NCI-H1930 (cell line): ENCODE data around the gene OR6B2.

ENCODE experiments used
- DNase-seq, 2 experiments: peaks; one replicate each; lab custom pipeline; 2025; lab: John Stamatoyannopoulos, UW

The OR6B2 gene

DNA sequence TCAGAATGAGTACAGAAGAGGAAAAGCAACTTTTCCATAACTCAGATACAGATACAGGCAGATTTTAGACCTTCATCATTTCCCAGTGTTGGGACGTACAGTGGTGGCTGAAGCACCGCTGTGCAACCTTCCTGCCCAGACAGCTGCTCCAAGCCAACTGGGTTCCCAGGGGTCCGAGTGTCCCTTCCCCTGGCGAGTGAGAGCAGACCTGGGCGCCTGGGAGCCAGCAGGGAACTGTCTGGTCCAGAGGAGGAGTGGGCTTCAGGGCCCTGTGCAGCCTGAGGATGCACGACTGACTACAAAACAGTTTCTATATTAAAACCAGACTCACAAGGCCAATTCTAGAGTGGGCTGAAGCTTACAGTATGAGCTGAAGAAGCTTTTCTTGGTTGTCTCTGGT, 11.1 kb upstream of the OR6B2 start:
- DNase-seq = no peak

DNA sequence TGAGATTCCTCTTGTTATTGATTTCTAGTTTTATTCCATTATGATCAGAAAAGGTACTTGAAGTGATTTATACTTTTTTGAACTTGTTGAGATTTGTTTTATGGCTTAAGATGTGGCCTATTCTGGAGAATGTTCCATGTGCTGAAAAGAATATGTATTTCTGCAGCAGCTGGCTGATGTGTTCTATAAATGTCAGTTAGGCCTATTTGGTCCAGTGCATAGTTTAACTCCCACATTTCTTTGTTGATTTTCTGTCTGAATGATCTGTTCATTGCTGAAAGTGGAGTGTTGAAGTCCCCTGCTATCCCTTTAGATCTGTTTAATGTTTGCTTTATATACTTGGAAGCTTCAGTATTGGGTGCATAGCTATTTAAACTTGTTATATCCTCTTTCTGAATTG, 7.1 kb upstream of the OR6B2 start:
- DNase-seq = no peak

DNA sequence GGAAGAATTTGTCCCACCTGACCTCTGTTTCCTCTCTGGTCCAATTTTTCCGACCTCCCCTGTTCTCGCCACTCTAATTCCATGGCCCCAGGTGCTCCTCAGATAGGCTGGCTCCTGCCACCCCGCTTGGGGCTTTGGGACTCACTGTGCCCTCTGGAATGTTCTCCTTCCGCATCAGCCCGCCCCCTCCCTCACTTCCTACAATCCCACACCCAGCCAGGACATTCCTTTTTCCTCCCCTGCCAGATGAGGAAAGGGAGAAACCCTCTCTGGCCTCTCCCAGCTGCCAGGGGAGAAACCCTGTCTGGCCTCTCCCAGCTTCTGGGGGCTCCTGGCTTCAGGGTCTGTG, 3.1 kb upstream of the OR6B2 start:
- no peak for DNase-seq

- DNase-seq = no peak
Measured at GRCh38 chr2:240032406-240033329, 2.4 kb upstream of the OR6B2 start.

DNA sequence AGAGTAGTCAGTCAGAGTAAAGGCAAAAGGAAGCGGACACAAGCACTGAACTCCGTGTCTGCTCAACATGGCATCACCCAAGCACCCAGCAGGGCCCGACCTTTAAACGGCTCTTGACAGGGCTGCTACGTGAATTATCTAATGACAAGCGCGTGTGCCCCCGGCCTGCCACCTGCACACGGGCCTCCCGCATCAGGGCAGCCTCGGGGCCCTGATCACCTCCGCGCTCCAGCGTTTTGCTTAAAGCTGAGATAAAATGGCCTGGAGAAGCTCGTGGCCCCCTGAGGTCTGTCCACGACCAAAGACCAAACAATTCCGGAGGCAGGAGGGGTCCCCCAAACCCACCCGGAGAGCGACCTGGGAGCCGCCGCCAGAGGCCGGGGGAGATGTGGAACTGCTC, 5.5 kb downstream of the OR6B2 start:
- DNase-seq = no peak

DNA sequence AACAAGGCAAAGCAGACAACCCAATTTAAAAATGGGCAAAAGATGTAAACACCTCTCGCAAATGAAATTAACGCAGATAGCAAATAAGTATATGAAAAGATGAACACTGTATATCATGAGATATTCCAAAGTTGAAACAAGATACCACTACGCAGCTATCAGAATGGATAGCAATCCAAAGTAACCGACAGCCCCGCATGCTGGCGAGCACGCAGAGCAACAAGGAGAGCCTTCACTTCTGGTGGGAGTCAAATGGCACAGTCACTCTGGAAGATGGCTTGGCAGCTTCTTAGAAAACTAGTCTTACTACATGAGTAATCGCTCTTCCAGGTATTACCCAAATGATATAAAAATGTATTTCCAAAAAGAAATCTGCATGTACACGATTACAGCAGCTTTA, 6.4 kb downstream of the OR6B2 start:
- no peak for DNase-seq

DNA sequence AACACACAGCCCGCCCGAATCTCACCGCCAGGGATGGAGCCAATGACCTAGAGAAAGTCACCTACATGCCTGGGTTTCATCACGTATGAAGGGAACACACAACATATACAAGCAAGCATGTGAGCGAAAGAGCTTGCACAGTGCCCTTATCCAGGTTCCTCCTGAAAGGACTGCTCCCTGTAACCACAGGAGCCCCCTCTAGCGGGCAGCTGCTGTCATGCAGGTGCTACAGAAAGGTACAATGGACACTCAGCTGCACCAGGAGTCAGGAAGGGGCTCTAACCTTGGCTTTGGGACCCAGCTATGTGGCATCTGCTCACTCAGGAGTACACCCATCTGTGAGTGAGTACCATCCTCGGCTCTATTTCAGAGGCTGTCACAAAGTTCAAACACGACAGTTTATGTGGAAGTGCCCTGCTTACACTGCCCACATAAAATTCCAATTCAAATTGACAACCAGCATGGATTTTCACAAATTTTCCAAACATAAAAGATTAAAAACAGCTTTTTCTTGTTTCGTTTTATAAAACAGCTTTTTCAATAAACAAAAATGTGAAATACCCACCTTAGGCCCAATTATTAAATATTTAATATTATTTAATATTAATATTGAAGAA, 8.6 kb downstream of the OR6B2 start:
- DNase-seq = peak; percentile 53 to 56

GRCh38 chr2:240018071-240018750, 12.0 kb downstream of the OR6B2 start:
- no peak for DNase-seq

DNA sequence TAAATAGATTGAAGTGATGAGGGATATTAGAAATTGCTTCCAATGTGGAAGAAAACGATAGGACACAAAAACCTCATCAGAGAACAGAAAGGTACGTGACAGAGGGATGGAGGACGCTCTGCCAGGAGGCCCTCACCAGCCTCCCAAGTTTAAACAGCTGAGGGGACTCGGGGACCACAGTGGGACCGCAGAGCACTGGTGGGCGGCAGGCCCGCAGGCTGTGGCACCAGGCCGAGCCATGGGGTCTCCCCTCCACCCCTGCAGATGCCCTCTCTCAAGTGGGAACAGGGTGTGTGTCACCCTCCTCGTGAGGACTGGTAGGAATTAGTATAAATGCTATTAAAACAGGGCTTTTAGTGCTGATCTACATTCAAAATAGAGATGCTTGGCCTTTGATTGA, 15.9 kb downstream of the OR6B2 start:
- DNase-seq = no peak

GRCh38 chr2:240013343-240013742, 16.9 kb downstream of the OR6B2 start:
- DNase-seq = no peak

GRCh38 chr2:240002983-240003382, 27.2 kb downstream of the OR6B2 start:
- no peak for DNase-seq

DNA sequence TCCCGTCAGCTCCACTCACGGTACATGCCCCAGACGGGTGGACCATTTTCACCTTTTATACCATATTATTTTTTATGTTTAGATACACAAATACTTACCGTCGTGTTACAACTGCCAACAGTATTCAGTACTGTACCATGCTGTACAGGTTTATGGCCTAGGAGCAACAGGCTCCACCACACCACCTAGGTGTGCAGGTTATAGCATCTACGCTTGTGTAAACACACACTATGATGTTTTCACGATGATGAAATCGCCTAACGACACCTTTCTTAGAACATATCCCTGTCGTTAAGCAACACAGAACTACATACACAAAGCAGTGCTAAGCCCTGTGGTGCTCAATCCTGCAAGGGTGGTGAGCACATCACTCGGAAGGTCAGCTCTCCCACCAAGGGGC, 29.6 kb downstream of the OR6B2 start:
- no peak for DNase-seq

DNA sequence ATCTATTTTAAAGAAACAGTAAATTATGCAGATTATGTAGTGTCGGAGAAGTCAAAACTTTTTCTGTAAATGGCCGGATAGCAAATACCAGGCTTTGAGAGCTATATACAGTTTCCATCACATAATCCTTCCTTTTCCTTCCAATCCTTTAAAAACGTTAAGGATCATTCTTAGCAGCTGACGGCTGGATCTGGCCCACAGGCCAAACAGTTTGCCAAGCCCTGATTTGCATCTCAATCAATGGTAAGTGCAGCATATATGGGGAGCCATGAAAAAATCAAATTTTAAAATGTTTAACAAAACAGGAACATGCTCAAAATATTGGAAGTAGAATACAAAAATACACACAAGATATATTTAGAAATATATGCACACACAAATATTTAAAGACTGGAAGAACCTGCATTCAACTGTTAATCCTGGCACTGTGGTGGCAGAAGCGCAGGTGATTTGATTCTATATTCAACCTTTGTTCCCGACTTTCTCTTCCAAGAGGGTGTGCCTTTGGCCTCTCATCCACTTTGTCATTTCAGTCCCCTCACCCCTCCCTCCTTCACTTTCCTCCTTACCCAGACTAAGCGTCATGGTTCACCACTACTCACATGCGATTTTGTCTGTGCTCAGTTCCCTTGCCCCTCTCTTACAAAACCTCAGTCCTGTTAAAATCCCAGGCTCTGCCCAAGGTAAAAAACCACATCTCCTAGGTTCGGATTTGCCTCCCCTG, 32.4 kb downstream of the OR6B2 start:
- DNase-seq = no peak

DNA sequence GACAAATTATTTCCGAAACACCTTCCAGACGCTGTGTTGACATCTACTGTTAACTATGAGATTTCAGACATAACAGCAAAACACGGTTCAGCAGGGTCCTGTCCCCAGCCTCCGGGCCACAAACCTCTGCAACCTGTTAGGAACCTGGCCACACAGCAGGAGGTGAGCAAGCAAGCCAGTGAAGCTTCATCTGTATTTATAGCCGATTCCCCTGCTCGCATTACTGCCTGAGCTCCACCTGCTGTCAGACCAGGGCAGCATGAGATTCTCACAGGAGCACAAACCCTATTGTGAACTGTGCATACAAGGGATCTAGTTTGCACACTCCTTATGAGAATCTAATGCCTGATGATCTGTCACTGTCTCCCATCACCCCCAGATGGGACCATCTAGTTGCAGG, 36.1 kb downstream of the OR6B2 start:
- DNase-seq = no peak

- no peak for DNase-seq
Measured at GRCh38 chr2:239993291-239993690, 36.9 kb downstream of the OR6B2 start.

DNA sequence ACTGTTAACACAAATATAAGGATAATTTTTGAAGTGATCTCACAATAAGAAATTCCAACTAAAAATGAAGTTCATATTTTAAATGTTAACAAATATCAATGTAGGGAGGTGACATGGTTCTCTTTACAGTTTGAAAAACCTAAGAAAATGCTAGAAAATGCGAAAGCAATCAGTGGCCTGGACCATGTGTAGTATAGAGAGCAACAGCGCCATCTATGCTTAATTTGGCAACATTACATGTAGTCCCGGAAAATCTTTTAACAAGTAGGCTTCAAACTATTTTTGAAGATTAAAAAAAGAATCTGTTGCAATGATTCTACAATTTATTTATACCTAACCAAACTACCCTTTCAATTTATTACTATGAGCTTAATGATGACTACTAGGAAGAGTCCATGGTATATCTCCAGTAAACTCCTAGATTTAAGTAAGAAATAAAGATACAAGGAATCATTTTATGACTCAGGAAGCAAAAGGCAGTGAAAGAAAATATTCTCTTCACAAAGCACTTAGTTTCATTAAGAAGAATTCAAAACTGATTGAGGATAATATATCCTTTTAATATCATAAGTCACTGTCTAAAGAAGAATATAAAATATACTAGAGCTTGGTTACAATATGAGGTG, 38.4 kb downstream of the OR6B2 start:
- DNase-seq = peak in 1 of 2 experiments; percentile 32

DNA sequence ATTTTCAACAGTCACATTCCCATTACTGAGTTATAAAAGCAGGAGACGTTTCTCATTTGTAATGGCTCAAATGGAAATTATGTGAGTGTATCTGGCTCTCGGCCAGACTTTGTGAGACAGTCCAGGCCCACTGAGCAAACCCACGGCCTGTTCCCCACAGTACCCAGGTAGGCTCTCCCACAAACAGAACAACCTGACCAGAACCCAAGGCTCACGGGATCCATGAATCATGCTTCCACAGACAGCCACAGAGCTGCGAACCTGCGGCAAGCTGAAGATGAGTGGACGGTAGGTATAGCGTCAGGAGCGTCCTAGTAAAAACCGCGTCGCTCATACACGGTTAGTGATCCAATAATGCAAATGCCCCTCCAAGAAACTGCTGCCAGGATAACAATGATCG, 39.3 kb downstream of the OR6B2 start:
- DNase-seq = no peak

DNA sequence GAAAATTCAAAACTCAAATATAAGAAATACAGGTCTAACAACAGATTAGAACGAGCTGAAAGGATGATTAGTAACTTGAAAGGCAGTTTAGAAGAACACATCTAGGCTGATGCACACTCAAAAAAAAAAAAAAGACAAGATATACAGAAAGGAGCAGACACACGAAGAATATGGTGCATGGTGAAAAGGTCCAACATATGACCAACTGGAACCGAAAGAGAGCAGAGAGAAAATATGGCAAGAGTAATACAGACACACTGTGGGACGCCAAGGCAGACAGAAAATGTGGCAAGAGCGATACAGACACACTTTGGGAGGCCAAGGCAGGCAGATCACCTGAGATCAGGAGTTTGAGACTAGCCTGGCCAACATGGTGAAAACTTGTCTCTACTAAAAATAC, 44.9 kb downstream of the OR6B2 start:
- DNase-seq = no peak

DNA sequence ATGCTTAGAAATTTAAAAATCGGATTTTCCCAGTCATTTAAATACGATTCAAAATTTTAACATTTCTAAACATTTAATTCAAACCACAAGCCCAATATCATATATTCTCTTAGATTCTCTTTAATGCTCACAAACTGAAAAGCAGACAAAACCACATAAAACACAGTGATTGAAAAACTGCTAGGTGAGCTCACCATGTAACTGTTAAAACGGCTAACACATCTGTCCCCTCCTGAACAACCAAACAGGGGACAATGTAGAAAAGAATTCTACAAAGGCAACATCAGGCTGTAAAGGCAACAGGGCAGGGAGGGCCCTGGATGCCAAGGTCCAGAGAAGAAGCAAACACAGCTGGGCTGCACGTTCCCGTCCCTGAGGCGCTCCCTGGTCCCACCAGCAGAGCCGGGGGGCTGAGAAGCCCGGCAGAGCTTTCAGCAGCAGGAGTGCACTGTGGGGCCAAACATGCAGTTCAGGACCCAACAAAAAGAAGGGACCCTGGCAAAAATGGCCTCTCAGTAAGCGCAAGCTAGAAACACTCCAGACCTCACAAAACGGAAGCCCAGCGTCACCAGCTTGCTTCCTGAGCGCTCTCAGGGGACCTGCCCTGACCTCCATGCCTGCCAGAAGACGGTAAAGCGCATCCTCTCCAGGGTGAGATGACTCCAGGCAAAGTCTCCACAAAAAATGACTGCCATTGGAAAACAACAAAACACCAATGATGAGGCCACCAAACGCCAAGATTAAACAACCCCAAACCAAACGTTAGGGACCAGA, 45.6 kb downstream of the OR6B2 start:
- DNase-seq = no peak

DNA sequence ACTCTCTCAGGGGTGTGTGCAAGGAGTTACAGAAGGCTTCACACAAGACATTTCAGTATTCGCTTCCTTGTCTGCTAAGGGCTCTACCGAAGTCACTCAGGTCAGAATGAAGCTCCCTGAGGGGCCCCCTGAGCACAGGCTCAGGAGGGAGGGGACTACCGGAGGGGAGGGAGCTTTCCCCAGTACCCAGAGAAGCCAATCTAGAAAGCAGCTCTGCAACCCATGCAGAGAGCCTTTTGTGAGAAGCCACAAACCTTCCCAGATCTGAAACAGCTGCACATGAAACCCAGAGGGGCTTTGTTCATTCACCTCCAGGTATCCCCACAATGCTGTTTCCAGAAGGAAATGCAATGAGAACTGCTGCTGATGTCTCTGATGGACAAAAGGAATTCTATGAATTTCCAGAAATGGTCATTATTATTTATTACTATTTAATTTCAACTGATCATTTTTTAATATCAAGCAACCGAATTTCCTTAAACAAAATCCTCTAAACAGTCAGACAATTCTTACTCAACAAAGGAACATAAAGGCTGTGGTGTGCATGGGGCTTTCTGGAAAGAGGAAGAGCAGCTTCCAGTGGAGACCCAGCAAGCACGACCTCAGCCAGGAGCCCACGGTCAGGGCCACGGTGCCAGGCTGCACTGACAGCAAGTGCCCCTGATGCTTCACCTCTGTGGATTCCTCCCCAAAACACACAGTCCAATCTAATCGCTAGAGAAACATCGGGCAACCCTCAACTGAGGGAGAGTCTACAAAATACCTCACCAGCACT, 47.0 kb downstream of the OR6B2 start:
- no peak for DNase-seq
